ENCODE measurements around the gene RNF152.

RNF152 gene

DNA sequence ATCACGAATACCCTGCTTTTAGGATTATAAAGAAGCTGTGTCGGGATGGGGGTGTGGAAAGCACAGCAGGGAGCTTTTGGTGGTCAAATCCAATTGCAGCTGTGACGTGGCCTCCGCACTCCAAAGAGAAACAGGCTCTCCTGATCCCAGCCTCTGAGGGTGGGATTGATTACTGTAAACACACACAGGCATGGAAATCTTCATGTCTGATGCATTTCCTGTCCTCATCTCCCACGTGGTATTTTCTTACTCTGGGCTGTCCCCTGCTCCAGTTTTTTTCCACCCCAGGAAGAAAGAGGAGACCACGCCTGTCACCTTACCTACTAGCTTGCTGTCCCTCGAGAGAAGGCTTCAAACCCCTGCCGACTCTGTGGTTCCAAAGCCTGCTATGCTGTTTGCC, 22.7 kb downstream of the RNF152 start:
- Histone ChIP-seq H4K20me1 (ENCODE audit: control insufficient read depth, insufficient read depth, low read depth, low read length) (no peaks in the 10 kb centered on the region), H3K36me3 (ENCODE audit: control insufficient read depth, low read length) (no peaks in the 10 kb centered on the region), H3K9me2 (replicated peaks; ENCODE audit: control insufficient read depth, low read length) (no peaks in the 10 kb centered on the region), H3K9me3 (ENCODE audit: control insufficient read depth, insufficient read depth, low read length) (no peaks in the 10 kb centered on the region), H3K4me3 (ENCODE audit: low read length) (no peak overlapping the region), H3K27me3 (ENCODE audit: control insufficient read depth, low read length) (no peaks in the 10 kb centered on the region), H3K4me2 (ENCODE audit: low read length) (no peak overlapping the region), H3K27ac (ENCODE audit: low read depth, low read length) (no peak overlapping the region), H3F3A (ENCODE audit: control insufficient read depth, insufficient read depth) (no peaks in the 10 kb centered on the region), H3K79me2 (ENCODE audit: control insufficient read depth, low read length) (no peaks in the 10 kb centered on the region), H3K4me1 (ENCODE audit: control insufficient read depth, low read length) (no peaks in the 10 kb centered on the region)
- TF ChIP-seq EZH2phosphoT487 (IDR thresholded peaks at IDR 0.05; ENCODE audit: borderline replicate concordance, low read length) (no peak), CTCF (IDR thresholded peaks at IDR 0.05; ENCODE audit: low read depth, low read length, poor library complexity, severe bottlenecking) (no peak)

- Histone ChIP-seq H4K20me1 (ENCODE audit: control insufficient read depth, insufficient read depth, low read depth, low read length) (no peaks in the 10 kb centered on the region), H3K4me2 (ENCODE audit: low read length) (no peak overlapping the region), H3F3A (ENCODE audit: control insufficient read depth, insufficient read depth) (no peaks in the 10 kb centered on the region), H3K4me1 (ENCODE audit: control insufficient read depth, low read length) (no peaks in the 10 kb centered on the region), H3K9me3 (ENCODE audit: control insufficient read depth, insufficient read depth, low read length) (no peaks in the 10 kb centered on the region), H3K27ac (ENCODE audit: low read depth, low read length) (no peak overlapping the region), H3K27me3 (ENCODE audit: control insufficient read depth, low read length) (no peaks in the 10 kb centered on the region), H3K36me3 (ENCODE audit: control insufficient read depth, low read length) (no peaks in the 10 kb centered on the region), H3K79me2 (ENCODE audit: control insufficient read depth, low read length) (no peaks in the 10 kb centered on the region), H3K9me2 (replicated peaks; ENCODE audit: control insufficient read depth, low read length) (no peaks in the 10 kb centered on the region), H3K4me3 (ENCODE audit: low read length) (no peak overlapping the region)
- no peak for TF ChIP-seq CTCF (IDR thresholded peaks at IDR 0.05; ENCODE audit: low read depth, low read length, poor library complexity, severe bottlenecking)
- TF ChIP-seq EZH2phosphoT487 (IDR thresholded peaks at IDR 0.05; ENCODE audit: borderline replicate concordance, low read length), result no peak
These were observed 23.2 kb downstream of the RNF152 start for GRCh38 chr18:61869636-61870035.

GRCh38 chr18:61865466-61866175, 27.2 kb downstream of the RNF152 start:
- no peaks in the 10 kb centered on the region for H3F3A ChIP-seq (ENCODE audit: control insufficient read depth, insufficient read depth)
- no peak for TF ChIP-seq EZH2phosphoT487 (IDR thresholded peaks at IDR 0.05; ENCODE audit: borderline replicate concordance, low read length)
- TF ChIP-seq CTCF (IDR thresholded peaks at IDR 0.05; ENCODE audit: low read depth, low read length, poor library complexity, severe bottlenecking), result no peak
- no peaks in the 10 kb centered on the region for H3K79me2 ChIP-seq (ENCODE audit: control insufficient read depth, low read length)
- H3K27me3 ChIP-seq (ENCODE audit: control insufficient read depth, low read length), result no peaks in the 10 kb centered on the region
- H3K27ac ChIP-seq (ENCODE audit: low read depth, low read length), result no peak overlapping the region
- H3K4me3 ChIP-seq (ENCODE audit: low read length), result no peak overlapping the region
- no peaks in the 10 kb centered on the region for H3K4me1 ChIP-seq (ENCODE audit: control insufficient read depth, low read length)
- no peaks in the 10 kb centered on the region for H3K36me3 ChIP-seq (ENCODE audit: control insufficient read depth, low read length)
- no peaks in the 10 kb centered on the region for H4K20me1 ChIP-seq (ENCODE audit: control insufficient read depth, insufficient read depth, low read depth, low read length)
- no peaks in the 10 kb centered on the region for H3K9me2 ChIP-seq (replicated peaks; ENCODE audit: control insufficient read depth, low read length)
- no peak overlapping the region for H3K4me2 ChIP-seq (ENCODE audit: low read length)
- no peaks in the 10 kb centered on the region for H3K9me3 ChIP-seq (ENCODE audit: control insufficient read depth, insufficient read depth, low read length)

Measured in DOHH2 (cell line).